ENCODE results near the gene SLC13A2.

GRCh38 chr17:28529013-28529400 is 55.6 kb downstream of the SLC13A2 start:
- TF ChIP-seq EZH2 (IDR thresholded peaks at IDR 0.05), result no peak
- no peak for TF ChIP-seq CTCF (IDR thresholded peaks at IDR 0.05)

Measured in neural progenitor cell (in vitro differentiated cells).